ENCODE data around the gene ZNRF1.

DNA sequence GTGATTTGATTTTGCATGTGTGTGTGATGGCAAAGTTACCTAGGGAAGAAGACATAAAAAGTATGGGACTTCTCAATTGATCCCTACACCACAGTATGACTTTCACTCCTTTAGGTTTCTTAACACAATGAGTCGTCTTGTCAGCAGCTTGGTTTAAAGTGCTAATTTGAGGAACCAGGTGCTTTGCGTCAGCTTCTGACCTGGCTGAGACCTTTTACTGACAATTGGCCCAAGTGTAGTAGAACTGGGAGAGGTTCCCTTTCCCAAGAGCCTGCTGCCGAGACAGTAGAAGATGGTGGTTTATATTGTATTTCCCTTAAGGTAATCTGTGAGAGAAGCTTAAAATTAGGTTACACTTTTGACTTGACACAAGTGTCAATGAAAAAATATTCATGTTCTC lies 62.8 kb downstream of the ZNRF1 start:
- TF ChIP-seq EP300 (IDR thresholded peaks at IDR 0.05; ENCODE audit: borderline replicate concordance): no peak
- no peak for TF ChIP-seq YY1 (IDR thresholded peaks at IDR 0.05; ENCODE audit: low read depth)
- TF ChIP-seq RAD21 (IDR thresholded peaks at IDR 0.05; ENCODE audit: low read depth): no peak
- TF ChIP-seq, protein P1, sequence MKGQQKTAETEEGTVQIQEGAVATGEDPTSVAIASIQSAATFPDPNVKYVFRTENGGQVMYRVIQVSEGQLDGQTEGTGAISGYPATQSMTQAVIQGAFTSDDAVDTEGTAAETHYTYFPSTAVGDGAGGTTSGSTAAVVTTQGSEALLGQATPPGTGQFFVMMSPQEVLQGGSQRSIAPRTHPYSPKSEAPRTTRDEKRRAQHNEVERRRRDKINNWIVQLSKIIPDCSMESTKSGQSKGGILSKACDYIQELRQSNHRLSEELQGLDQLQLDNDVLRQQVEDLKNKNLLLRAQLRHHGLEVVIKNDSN (IDR thresholded peaks at IDR 0.05): no peak
- TF ChIP-seq, protein P2, sequence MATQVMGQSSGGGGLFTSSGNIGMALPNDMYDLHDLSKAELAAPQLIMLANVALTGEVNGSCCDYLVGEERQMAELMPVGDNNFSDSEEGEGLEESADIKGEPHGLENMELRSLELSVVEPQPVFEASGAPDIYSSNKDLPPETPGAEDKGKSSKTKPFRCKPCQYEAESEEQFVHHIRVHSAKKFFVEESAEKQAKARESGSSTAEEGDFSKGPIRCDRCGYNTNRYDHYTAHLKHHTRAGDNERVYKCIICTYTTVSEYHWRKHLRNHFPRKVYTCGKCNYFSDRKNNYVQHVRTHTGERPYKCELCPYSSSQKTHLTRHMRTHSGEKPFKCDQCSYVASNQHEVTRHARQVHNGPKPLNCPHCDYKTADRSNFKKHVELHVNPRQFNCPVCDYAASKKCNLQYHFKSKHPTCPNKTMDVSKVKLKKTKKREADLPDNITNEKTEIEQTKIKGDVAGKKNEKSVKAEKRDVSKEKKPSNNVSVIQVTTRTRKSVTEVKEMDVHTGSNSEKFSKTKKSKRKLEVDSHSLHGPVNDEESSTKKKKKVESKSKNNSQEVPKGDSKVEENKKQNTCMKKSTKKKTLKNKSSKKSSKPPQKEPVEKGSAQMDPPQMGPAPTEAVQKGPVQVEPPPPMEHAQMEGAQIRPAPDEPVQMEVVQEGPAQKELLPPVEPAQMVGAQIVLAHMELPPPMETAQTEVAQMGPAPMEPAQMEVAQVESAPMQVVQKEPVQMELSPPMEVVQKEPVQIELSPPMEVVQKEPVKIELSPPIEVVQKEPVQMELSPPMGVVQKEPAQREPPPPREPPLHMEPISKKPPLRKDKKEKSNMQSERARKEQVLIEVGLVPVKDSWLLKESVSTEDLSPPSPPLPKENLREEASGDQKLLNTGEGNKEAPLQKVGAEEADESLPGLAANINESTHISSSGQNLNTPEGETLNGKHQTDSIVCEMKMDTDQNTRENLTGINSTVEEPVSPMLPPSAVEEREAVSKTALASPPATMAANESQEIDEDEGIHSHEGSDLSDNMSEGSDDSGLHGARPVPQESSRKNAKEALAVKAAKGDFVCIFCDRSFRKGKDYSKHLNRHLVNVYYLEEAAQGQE (IDR thresholded peaks at IDR 0.05; ENCODE audit: low read depth): no peak
- no peak for TF ChIP-seq TAF1 (IDR thresholded peaks at IDR 0.05; ENCODE audit: low read depth)
- TF ChIP-seq CREB1 (IDR thresholded peaks at IDR 0.05; ENCODE audit: low read depth): no peak
- no peak for TF ChIP-seq CEBPB (IDR thresholded peaks at IDR 0.05)
- TF ChIP-seq TEAD4 (IDR thresholded peaks at IDR 0.05): no peak

Measured in Ishikawa (cell line).